Subcutaneous abdominal adipose tissue (tissue), 5 donors: Measurements from ENCODE around the gene CIT.

ENCODE experiments used
- H3K27ac ChIP-seq: one replicate; pipeline ENCODE4 v1.7.0; 2013; ENCODE audit warnings: low read depth, mild to moderate bottlenecking, inconsistent platforms, low read length, moderate library complexity
- H3K27me3 ChIP-seq, 5 donors: one replicate each; pipeline ENCODE4 v1.7.0; 2013; ENCODE audit warnings: low read length in 5 of 5, inconsistent platforms in 1 of 5; ENCODE audit not compliant: control insufficient read depth in 5 of 5, insufficient read depth in 4 of 5
- H3K36me3 ChIP-seq, 5 donors: one replicate each; pipeline ENCODE4 v1.7.0; 2013; ENCODE audit warnings: low read length in 5 of 5; ENCODE audit not compliant: control insufficient read depth in 5 of 5, insufficient read depth in 5 of 5
- H3K4me1 ChIP-seq, 5 donors: one replicate each; pipeline ENCODE4 v1.7.0; 2013; ENCODE audit warnings: low read length in 5 of 5, mild to moderate bottlenecking in 3 of 5, moderate library complexity in 1 of 5; ENCODE audit not compliant: control insufficient read depth in 5 of 5, insufficient read depth in 5 of 5
- H3K4me3 ChIP-seq, 5 donors: one replicate each; pipeline ENCODE4 v1.7.0; 2013; ENCODE audit warnings: low read length in 5 of 5, low read depth in 1 of 5
- H3K9ac ChIP-seq, 5 donors: one replicate each; pipeline ENCODE4 v1.7.0; 2013; ENCODE audit warnings: low read length in 5 of 5, mild to moderate bottlenecking in 4 of 5, moderate library complexity in 3 of 5
- H3K9me3 ChIP-seq, 5 donors: one replicate each; pipeline ENCODE4 v1.7.0; 2013; ENCODE audit warnings: low read length in 5 of 5; ENCODE audit not compliant: control insufficient read depth in 5 of 5
- donor health status: healthy.
- donor health status: healthy.
- donor health status: healthy.
- donor health status: healthy.
- donor health status: healthy.

CIT gene

DNA sequence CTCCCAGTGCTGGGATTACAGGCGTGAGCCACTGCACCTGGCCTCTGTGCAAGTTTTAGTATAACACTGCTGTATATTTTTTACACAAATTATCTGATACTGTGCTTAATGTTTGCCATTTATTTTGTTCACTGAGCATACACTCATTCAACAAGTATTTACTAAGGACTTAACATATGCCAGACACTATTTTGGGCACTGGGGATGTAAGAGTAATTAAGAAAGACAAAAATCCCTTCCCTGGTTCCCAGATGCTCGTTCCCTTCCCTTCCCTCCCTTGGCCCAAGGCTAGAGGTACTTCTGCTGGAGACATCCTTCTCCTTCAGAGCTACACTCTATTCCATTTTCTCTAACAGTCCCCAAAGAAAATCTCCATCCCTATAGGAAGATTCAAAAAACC is 12.5 kb downstream of the CIT start:
- Histone ChIP-seq H3K36me3 (no peaks in the 10 kb centered on the region), H3K9ac (no peak overlapping the region)

GRCh38 chr12:119859241-119859640 is 17.9 kb downstream of the CIT start:
- H3K36me3 ChIP-seq = no peaks in the 10 kb centered on the region
- no peaks in the 10 kb centered on the region for H3K4me1 ChIP-seq
- no peak overlapping the region for H3K27ac ChIP-seq
- no peak overlapping the region for H3K4me3 ChIP-seq
- H3K9me3 ChIP-seq = no peaks in the 10 kb centered on the region
- H3K27me3 ChIP-seq = no peaks in the 10 kb centered on the region
- H3K9ac ChIP-seq = no peak overlapping the region

More for the DNA sequence above, 12.5 kb downstream of the CIT start:
- Histone ChIP-seq H3K27me3 (no peaks in the 10 kb centered on the region), H3K4me1 (no peaks in the 10 kb centered on the region), H3K9me3 (no peaks in the 10 kb centered on the region), H3K27ac (no peak overlapping the region), H3K4me3 (no peak overlapping the region)

- Histone ChIP-seq H3K36me3 (no peaks in the 10 kb centered on the region), H3K9ac (no peak overlapping the region), H3K4me1 (no peaks in the 10 kb centered on the region), H3K27me3 (no peaks in the 10 kb centered on the region), H3K4me3 (no peak overlapping the region), H3K9me3 (no peaks in the 10 kb centered on the region), H3K27ac (no peak overlapping the region)
Measured at GRCh38 chr12:119857041-119857591, 20.0 kb downstream of the CIT start.

- Histone ChIP-seq H3K27ac (no peak overlapping the region), H3K36me3 (no peaks in the 10 kb centered on the region), H3K4me3 (no peak overlapping the region), H3K4me1 (no peaks in the 10 kb centered on the region), H3K9me3 (no peaks in the 10 kb centered on the region), H3K27me3 (no peaks in the 10 kb centered on the region), H3K9ac (no peak overlapping the region)
Measured at GRCh38 chr12:119850330-119850729, 26.8 kb downstream of the CIT start.

DNA sequence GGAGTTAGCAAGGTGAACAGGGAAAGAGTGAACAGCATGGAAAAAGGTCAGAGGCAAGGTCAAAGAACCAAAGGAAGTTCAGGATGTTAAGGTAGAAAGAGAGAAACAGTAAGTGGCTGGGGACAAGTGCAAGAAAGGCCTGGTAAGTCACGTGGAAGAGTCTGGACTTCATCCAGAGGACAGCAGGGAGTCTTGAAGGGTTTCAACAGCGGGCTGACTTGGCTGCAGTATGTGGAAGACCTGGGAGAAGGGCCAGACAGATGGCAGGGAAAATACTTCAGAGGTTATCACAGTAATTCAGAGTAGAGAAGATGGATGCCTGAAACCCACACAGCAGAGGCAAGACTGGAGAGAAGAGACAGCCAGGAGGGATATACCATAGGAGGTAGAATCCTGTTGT is 34.0 kb downstream of the CIT start:
- Histone ChIP-seq H3K27ac (no peak overlapping the region), H3K9me3 (peaks cover 0 to 7% (median 6%) of the 10 kb centered on the region in 5 donors), H3K4me1 (no peaks in the 10 kb centered on the region), H3K36me3 (no peaks in the 10 kb centered on the region), H3K9ac (no peak overlapping the region), H3K27me3 (no peaks in the 10 kb centered on the region), H3K4me3 (no peak overlapping the region)

DNA sequence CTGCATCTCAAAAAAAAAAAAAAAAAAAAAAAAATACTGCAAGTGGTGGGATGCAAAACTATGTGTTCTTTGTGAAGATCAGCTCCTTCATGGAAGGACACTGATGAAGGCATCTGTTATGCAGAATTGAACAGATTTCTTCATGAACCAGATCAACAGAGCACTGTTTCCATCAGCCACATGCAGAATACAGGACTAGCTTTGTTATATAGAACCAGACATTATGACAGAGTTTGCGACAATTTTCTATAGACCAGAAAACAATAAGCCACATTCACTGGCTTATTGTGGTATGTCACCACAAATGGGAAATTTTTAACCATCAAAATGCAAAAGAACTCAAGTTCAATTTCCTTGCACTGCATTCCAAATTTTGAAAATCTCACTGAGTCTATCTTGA is 34.7 kb downstream of the CIT start:
- Histone ChIP-seq H3K4me3 (no peak overlapping the region), H3K9ac (no peak overlapping the region), H3K27ac (no peak overlapping the region), H3K36me3 (no peaks in the 10 kb centered on the region), H3K4me1 (no peaks in the 10 kb centered on the region), H3K9me3 (peaks cover 0 to 7% (median 6%) of the 10 kb centered on the region in 5 donors), H3K27me3 (no peaks in the 10 kb centered on the region)

GRCh38 chr12:119841433-119842210 is 35.5 kb downstream of the CIT start:
- Histone ChIP-seq H3K27ac (no peak overlapping the region), H3K4me3 (no peak overlapping the region), H3K36me3 (no peaks in the 10 kb centered on the region), H3K27me3 (no peaks in the 10 kb centered on the region), H3K9ac (no peak overlapping the region), H3K9me3 (peaks cover 0 to 7% (median 6%) of the 10 kb centered on the region in 5 donors), H3K4me1 (no peaks in the 10 kb centered on the region)

GRCh38 chr12:119840582-119840981 is 36.5 kb downstream of the CIT start:
- Histone ChIP-seq H3K9ac (no peak overlapping the region), H3K27me3 (no peaks in the 10 kb centered on the region), H3K9me3 (peaks cover 0 to 7% (median 6%) of the 10 kb centered on the region in 5 donors), H3K36me3 (no peaks in the 10 kb centered on the region), H3K27ac (no peak overlapping the region), H3K4me3 (no peak overlapping the region), H3K4me1 (no peaks in the 10 kb centered on the region)

GRCh38 chr12:119840168-119840567 is 37.0 kb downstream of the CIT start:
- H3K36me3 ChIP-seq = no peaks in the 10 kb centered on the region
- no peak overlapping the region for H3K27ac ChIP-seq
- no peaks in the 10 kb centered on the region for H3K4me1 ChIP-seq
- H3K9me3 ChIP-seq = peaks cover 0 to 7% (median 6%) of the 10 kb centered on the region in 5 donors
- no peak overlapping the region for H3K9ac ChIP-seq
- no peaks in the 10 kb centered on the region for H3K27me3 ChIP-seq
- H3K4me3 ChIP-seq = no peak overlapping the region

DNA sequence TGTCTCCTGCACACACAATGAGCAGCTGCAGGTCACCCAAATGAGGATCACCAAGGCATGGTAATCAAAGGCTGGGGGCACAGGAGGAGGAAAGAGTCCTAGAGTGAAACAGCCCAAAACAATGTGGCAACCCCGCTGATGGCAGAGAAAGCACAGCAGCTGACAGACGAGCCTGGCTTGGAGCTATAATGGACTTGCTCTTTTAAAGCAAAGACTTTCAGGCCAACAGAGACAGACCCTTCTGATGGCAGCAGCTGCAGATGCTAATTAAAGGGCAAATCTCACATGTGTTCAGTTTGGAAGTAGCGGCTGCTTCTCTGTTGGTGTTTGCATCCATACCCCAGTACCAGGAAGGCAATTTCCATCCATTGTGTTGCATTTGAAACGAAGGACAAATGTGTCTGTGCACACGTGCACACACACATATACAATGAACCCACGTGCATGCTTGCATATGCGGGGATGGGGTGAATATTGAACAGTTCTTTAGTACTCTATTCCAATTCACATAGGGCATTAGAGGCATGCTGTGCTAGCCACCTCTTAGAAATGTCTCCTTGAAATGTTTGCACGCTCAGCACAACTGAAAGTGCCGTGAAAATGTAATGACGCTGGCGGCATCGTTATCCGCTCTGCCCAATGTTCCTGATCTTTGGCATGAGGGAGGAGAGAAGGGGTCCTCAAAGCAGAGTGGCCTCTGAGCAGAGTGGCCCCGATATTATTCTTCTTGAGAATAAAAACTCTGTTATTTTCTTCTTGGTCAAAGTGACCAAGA is 38.1 kb downstream of the CIT start:
- no peaks in the 10 kb centered on the region for H3K36me3 ChIP-seq
- H3K9me3 ChIP-seq = peaks cover 0 to 7% (median 6%) of the 10 kb centered on the region in 5 donors
- H3K27me3 ChIP-seq = no peaks in the 10 kb centered on the region
- H3K4me1 ChIP-seq = no peaks in the 10 kb centered on the region
- no peak overlapping the region for H3K27ac ChIP-seq
- no peak overlapping the region for H3K9ac ChIP-seq
- no peak overlapping the region for H3K4me3 ChIP-seq
